C4-2B (cell line): ENCODE measurements around the gene MYLK4.

ENCODE experiments used
- CTCF ChIP-seq: fragments of 450-650 bp; conservative IDR thresholded peaks from 2 replicates; pipeline ENCODE4 v1.5.1; 2017; ENCODE audit warnings: mild to moderate bottlenecking
- ZFX ChIP-seq: fragments of 450-650 bp; IDR thresholded peaks from 2 replicates; pipeline ENCODE4 v1.6.1; 2017

DNA sequence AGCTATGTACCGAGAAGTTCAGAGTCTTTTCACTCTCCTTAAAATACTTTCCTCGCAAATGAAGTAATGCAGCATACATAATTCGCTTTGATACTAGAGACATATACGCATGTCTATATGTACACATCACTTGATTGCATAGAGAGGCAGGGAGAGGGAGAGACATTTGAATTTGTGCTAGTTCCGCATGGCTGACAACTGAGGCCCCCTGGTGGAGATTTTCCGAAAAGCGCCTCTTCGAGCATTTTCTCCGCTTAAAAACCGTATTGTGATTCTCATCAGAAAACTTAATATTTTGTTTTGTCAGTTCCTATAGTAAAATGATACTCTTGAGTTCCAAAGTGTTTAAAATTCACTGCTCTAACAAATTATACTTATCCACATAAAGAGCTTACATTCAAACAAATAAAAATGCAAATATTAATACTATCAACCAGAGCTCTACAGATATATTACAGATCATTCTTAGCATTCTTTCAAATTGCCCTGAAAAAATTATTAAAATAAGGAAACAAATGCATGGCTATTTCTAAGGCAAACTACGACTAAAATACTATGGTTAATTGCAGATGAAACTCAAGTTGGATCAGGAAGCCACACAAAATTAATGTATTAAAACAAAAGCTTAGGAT, 637 bp downstream of the MYLK4 start:
- TF ChIP-seq CTCF (peak; percentile 96), ZFX (no peak)
